Left cardiac atrium (tissue), 4 donors: Measurements from ENCODE around the gene ZNF132. TPM values are rescaled to one million over a fixed set of nuclear protein-coding genes. Genes with fewer than 3 reads are reported as not detected.
A peak's percentile ranks its signal among the peaks of the same experiment; 100 is the strongest.

Experiments used
- ATAC-seq, 2 donors: fragments of 200-7000 bp; cut with Tn5 transposase; one replicate each; pipeline ENCODE4 v1.9.1; 2020; ENCODE audit warnings: mild to moderate bottlenecking in 2 of 2, moderate library complexity in 2 of 2
- DNase-seq: peaks from one replicate; pipeline ENCODE4 v3.0.0-alpha.2; 2020
- intact Hi-C, 2 donors: fragments of 100-400 bp; cut with DNase I; formaldehyde crosslinking; loops; one replicate each; pipeline versions ENCODE4 v1.14.1 to v1.15.1; 2022 to 2023
- microRNA-seq, 2 donors: library from miRNA; unstranded; fragments of <30 nt; microRNA quantifications; one replicate each; pipeline ENCODE4 v1.2.0, GENCODE V29; 2020
- total RNA-seq, 2 donors: library from RNA; stranded (reverse); fragmentation: NEBNext Ultra II Directional; extraction: Animal tissue kit (Norgen Biotek cat#: 25700); gene quantifications; one replicate each; pipeline ENCODE4 v1.2.1, GENCODE V29; 2021
- donor health status: DM: no; HTN: yes; CAD: no.
- donor health status: DM: no; HTN: yes; CAD: no; lungs with severe emphysema.
- donor health status: DM: yes; HTN: yes; CAD: no.
- donor health status: Dilated cardiomyopathy.

The ZNF132 gene
- total RNA-seq, 2 donors from 2014 or later, result 4.7 to 7.3 TPM

DNA sequence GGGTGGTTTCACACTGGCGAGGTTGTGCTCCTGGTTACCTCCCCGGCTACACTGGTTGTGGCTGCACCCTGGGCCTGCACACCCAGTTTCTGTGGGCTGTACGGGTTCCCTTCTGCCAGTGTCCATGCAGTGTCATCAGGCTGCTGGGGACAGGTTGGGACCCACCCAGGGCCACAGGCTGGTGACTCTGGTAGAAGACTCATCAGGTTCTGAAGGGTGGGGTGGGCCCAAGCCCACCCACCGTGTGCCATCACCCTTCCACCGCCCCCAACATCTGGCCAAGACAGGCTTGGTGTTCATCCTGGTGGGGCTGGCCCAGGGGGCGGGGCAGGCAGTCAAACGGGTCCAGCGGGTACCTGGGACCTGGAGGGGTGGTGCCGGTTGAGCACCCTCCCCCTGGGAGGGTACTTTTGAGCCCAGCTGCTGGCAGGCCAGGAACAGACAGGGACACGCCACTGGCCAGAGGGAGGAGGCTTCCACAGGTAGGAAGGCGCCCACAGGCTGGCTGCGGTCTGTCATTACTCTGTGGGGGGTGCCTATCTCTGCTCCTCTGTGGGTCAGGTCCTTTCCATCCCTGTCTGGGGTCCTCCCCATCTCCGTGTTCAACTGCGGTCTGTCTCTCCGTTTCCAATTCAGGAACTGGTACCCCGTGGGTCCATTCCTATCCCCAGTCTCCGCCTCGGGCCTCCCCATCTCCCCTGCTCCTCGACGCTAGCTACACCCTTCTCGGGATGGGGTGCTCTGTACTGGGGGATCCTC, 44.6 kb downstream of the ZNF132 start, which contains the start of gene RNF225:
Gene RNF225, plus strand, starts transcription at position 437 of the 759 bp plus-strand sequence. CDS start 434 bp downstream, outside the sequence.
- no peak for DNase-seq

DNA sequence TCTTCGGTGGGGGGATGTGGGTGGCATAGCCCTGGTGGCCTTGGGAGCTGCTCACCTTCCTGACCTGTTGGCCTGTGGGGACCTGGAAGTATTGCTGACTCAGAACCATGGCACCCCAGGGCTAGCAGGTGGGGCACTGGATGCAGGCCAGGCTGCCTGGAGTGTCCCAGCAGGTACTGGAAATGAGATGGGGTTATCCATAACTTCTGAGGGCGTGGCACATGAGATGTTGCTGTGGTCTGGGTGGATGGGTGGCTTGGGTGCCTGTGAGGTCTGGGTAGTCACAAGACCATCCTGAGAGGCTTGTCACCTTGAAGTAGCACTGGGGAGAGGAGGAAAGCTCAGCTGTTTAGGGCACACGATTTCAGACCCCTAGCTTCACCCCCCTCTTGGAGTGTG, 45.1 kb downstream of the ZNF132 start:
- ATAC-seq, result no peak
- no peak for DNase-seq
- intact Hi-C loops, result no loop called here

More for the DNA sequence above, 44.6 kb downstream of the ZNF132 start, which contains the start of gene RNF225:
- intact Hi-C loops, result no loop called here
- peak in 1 of 2 donors; percentile 11 for ATAC-seq

DNA sequence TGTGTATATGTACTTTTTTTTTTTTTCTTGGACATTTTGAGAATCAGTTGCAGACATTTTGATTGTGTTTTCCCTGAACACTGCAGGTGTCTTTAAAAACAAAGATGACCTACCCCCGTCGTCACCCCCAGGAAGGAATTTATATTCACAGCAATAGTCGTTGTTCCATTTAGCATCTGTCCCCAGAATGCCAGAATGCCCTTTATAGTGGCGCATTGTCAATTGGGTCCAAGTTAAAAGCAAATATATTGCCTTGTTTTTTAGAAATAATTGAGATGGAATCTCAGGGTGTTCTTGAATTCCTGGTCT, 46.3 kb downstream of the ZNF132 start:
- DNase-seq (no peak), ATAC-seq (no peak)
- intact Hi-C loops, result no loop called here

DNA sequence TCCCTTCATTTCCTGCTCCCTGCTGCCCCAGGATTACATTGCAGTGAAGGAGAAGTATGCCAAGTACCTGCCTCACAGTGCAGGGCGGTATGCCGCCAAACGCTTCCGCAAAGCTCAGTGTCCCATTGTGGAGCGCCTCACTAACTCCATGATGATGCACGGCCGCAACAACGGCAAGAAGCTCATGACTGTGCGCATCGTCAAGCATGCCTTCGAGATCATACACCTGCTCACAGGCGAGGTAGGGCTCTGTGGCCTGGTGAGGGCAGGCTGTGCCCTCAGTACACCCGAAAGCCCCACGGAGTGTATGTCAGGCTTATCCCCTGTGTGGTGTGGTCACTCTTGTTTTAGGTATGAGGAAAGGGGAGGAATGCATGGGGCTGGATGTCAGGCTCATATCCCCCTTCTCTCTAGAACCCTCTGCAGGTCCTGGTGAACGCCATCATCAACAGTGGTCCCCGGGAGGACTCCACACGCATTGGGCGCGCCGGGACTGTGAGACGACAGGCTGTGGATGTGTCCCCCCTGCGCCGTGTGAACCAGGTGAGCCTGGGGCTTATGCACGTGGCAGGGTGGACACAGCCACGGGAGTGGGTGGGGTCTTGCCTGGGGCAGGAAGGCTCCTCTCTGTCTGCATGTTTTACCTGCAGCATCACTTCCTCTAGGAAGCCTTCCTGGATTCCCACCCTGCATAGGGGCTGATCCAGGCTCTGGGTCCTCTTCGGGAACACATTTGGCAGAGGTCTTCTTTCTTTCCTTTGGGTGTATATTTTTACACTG, 46.8 kb downstream of the ZNF132 start:
- intact Hi-C loops, result no loop called here
- no peak for ATAC-seq
- DNase-seq, result no peak

DNA sequence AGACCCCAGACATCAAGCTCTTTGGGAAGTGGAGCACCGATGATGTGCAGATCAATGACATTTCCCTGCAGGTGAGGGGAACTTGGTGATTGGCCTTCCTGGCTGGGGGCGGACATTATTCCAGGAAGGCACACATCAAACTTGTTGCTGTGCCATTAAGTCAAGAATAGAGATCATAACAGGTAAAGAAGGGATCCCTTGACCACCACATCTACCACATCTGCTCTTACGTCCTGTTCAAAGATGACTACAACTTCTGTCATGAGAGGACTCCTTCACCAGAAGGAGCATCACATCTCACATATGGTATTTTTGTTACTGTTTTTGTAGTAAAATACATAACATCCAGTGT, 51.8 kb downstream of the ZNF132 start:
- DNase-seq, result no peak
- no peak for ATAC-seq
- intact Hi-C loops, result no loop called here

DNA sequence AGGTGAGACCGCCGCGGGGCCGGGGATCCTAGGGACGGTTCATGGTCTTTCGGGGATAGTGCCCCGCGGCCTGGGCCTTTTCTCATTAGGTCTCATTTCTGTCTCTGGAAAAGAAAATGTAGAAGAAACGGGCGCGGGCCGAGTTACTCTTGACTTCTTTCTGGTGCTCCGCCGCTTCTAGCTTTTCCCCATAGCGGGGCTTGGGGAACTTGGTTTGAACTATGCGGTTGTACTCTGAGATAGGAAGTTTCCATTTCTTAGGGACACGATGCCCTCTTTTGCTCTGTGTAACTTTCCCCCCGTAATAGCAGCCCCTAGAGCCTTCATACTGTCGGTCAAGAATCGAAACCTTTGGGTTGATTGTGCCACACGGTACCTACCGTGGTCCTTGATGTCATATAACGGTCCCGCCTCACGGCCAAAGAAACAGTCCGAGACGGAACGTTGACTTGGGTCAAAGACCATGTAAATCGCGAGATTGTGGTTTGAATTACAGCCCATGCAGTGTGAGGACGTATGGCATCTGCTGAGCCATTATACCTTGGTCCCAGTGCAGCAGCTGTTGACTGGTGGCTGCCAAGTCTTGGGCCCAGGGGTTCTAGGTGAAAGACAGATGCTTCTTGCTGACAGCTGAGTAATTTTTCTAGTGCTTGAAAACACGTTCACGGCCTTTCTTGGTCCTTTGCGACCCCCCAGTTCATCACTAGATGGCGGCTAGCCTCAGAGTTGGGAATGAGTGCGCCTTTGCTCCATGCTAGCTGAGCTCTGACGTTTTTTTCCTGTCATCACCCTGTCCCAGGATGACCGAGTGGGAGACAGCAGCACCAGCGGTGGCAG, 52.4 kb downstream of the ZNF132 start:
- intact Hi-C loops, result no loop called here
- ATAC-seq, result no peak

DNA sequence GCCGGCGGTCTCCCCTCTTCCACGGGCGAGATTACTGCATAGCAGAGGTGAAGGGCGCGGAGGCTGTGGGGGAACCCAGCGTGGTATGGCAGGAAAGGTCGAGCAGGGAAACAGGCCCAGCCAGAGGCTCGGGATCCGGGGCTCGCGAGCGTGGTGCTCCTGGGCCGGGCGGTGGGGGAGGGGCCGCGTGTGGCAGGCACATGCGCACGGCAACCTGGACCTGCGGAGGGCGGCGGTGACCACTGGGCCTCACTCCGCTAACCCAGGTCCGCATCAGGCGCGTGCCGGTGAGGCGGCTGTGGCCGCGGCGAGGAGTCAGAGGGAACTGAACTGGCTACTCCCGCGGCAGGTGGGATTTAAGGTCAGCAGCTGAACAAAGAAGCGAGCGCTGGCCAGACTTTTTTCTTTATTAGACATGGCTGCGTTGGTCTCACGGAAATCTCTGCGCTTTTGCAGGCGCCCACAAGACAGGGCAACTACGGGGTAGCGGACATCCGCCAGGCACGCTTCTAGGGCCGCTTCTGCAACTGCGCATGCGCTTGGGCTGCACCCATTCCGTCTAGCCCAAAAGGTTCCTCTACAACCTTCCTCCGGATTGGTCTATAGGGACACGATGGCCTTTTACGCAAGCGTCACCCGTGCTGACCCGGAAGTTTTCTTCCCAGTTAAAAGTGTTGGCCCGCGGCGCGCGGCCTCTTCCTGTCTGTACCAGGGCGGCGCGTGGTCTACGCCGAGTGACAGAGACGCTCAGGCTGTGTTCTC, 53.2 kb downstream of the ZNF132 start, which contains the start of gene RPS5:
Gene RPS5, plus strand, starts transcription at position 694 of the 762 bp plus-strand sequence. CDS start 869 bp downstream, outside the sequence.
- peak; percentile 95 for DNase-seq
- ATAC-seq, result peak; percentile 95 to 97
- intact Hi-C loops, result no loop called here

More for the DNA sequence above, 52.4 kb downstream of the ZNF132 start:
- no peak for DNase-seq

DNA sequence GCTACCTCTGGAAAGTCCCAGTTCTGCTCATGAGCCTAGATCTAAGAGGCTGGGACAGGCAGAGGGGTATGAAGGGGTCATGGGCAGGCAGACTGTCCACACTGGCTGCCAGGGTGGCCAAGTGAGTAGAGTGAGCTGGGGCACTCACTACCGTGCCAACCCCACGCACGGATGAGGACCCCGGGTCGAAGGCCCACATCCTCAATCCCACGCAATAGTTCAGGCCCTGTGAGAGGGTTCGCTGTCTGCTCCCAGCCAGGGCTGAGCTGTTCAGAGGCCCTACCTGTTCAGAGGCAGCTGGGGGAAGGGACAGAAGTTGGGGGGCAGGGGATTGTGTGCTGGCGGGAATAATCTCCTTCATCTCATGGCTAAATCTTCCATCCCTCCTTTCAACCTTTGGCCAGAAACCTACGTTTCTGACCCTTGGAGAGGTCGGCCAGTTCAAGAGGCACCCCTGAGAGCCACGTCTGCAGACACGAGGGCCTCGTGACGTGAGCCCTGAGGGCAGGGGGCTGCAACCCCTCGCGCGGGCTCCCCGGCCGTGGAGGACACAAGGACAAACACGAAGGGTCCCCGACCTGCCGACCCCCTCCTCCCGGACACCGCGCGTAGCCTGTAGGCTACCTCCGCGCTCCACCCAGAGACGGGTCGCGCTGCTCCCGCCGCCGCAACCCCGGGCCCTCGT, 53.9 kb downstream of the ZNF132 start:
- intact Hi-C loops, result no loop called here
- ATAC-seq (peak; percentile 16 to 23), DNase-seq (peak; percentile 46)

DNA sequence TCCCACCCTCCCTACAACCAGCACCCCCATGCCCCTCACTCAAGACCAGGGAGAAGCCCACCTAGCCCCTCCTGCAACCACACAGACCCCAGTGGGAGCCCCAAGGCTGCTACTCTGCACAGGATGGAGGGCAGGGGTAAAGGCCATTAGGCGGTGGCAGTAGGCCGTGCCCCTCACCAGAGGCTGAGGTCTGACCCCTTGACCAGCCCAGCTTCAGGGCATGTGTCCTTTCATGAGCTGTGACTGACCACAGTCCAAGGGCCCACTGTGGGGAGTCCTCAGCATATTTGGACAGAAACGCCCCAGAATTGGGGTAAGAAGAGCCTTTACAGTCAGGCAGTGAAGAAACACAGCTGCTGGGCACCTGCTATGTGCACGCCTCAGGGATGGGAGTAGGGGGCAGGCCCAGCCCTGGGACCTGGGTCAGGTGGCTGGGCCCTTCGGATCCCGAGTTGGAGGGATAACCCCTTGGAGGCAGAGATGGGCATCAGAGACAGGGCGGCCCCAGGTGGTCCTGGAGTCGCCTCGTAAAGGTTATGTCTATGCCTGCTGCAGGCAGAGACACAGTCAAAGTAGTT, 54.6 kb downstream of the ZNF132 start:
- DNase-seq (no peak), ATAC-seq (no peak)
- intact Hi-C loops, result no loop called here

DNA sequence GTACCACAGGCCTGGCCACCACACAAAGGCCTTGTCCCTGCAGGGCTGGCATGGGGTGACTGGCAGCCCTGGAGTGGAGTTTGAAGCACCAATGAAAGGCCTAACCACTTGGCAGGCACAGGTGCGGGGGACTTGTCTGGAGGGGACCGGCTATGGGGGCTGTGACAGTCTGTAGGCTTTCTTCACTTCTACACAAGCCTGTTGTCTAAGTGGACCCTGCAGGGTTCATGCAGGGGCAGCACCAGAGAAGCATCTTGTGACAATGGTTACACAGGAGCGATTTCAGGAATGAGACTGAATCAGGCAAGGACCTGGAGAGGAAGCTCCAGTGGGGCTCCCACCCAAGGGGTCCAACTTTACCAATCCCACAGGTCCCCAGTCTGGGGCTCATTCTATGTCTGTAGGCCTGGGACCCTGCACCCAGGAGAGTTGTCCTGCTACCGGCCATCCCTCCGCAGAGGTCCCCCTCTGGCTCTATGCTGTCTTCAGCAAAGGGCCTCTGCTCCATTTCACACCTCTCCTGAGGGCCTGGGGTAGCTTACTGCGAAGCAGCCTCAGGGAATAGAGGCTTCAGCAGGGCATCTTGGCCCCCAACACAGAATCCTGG, 56.9 kb downstream of the ZNF132 start:
- intact Hi-C loops, result no loop called here
- no peak for ATAC-seq
- DNase-seq, result no peak

Small RNA genes lying within 50 kb of the gene (microRNA-seq; reads per million reads assigned to microRNA genes)
- 0 reads per million in 2 donors for gene MIR4754

Other genes starting within 250 kb of the ZNF132 start
- 10 to 100 TPM; 20.2 to 21.8 TPM for gene ZNF544, start 211.2 kb downstream of the ZNF132 start, total RNA-seq
- gene ZNF8, start 161.2 kb downstream of the ZNF132 start, total RNA-seq, result 1 to 10 TPM; 4.4 to 6.8 TPM
- 10 to 100 TPM; 19.9 to 22.8 TPM for gene ERVK3-1, start 134.8 kb downstream of the ZNF132 start, total RNA-seq
- 1 to 10 TPM; 2.0 to 2.1 TPM for gene ZSCAN22, start 113.2 kb downstream of the ZNF132 start, total RNA-seq
- 10 to 100 TPM; 18.3 to 18.9 TPM for gene A1BG, start 86.7 kb downstream of the ZNF132 start, total RNA-seq
- gene ZNF497, start 77.4 kb downstream of the ZNF132 start, total RNA-seq, result under 1 TPM; 0.37 to 0.41 TPM
- gene ZNF837, start 59.1 kb downstream of the ZNF132 start, total RNA-seq, result under 1 TPM; 0.44 to 0.53 TPM
- 100 to 1,000 TPM; 572 to 598 TPM for gene RPS5, start 52.9 kb downstream of the ZNF132 start, total RNA-seq
- gene RNF225, start 44.5 kb downstream of the ZNF132 start, total RNA-seq, result not detected
- gene ZNF584, start 31.5 kb downstream of the ZNF132 start, total RNA-seq, result 10 to 100 TPM; 13.2 to 25.0 TPM
- gene ZNF324B, start 11.5 kb upstream of the ZNF132 start, total RNA-seq, result 1 to 10 TPM; 3.9 to 4.7 TPM
- 1 to 10 TPM; 4.4 to 6.1 TPM for gene ZNF324, start 26.9 kb upstream of the ZNF132 start, total RNA-seq
- 1 to 10 TPM; 4.1 to 5.1 TPM for gene ZNF446, start 36.2 kb upstream of the ZNF132 start, total RNA-seq
- 1 to 10 TPM; 6.0 to 6.3 TPM for gene SLC27A5, start 71.8 kb upstream of the ZNF132 start, total RNA-seq
- 10 to 100 TPM; 10.2 to 11.7 TPM for gene ZBTB45, start 79.7 kb upstream of the ZNF132 start, total RNA-seq
- 100 to 1,000 TPM; 135 to 150 TPM for gene TRIM28, start 103.9 kb upstream of the ZNF132 start, total RNA-seq
- gene CHMP2A, start 115.0 kb upstream of the ZNF132 start, total RNA-seq, result 100 to 1,000 TPM; 109 to 113 TPM
- gene UBE2M, start 118.5 kb upstream of the ZNF132 start, total RNA-seq, result 100 to 1,000 TPM in 1 of 2 donors, 10 to 100 TPM in 1; 91.4 to 113 TPM
- 10 to 100 TPM in 1 of 2 donors, 1 to 10 TPM in 1; 9.2 to 11.0 TPM for gene MZF1, start 133.2 kb upstream of the ZNF132 start, total RNA-seq